ENCODE measurements around the gene SLC25A44. TPM values are rescaled to one million over a fixed set of nuclear protein-coding genes. Genes with fewer than 3 reads are reported as not detected.

Gene SLC25A44
- total and polyA plus RNA-seq, 5 experiments from 2014 or later = 6.0 to 21.4 (median 16.4) TPM

- POLR2A ChIA-PET = interaction anchor here (0.9 kb wide), 1 partner anchor 71 kb away, joined by 3 read pairs; no protein-coding TSS in a partner anchor
- Mint-ChIP-seq H3K27ac (peak within 1 kb of the TSS in 5 of 10 donors; percentile 3 to 85 (median 66)), H3K9me3 (no peaks in the 10 kb centered on the region), H3K36me3 (no peaks in the 10 kb centered on the region), H3K27me3 (peaks cover 0 to 2% (median 0%) of the 10 kb centered on the region in 5 donors), H3K4me3 (peak within 1 kb of the TSS in 4 of 10 donors; percentile 25 to 82 (median 50)), H3K4me1 (peaks cover 9 to 78% (median 28%) of the 10 kb centered on the region in 4 donors)
- ATAC-seq (no peak), DNase-seq (no peak)
Measured at GRCh38 chr1:156153362-156153761, 40.5 kb upstream of the SLC25A44 start, which contains the start of gene SEMA4A. Gene SEMA4A (plus strand): TSS chr1:156153585. CDS start chr1:156154579, 994 bp downstream.

GRCh38 chr1:156154317-156154749 lies 39.6 kb upstream of the SLC25A44 start:
- DNase-seq = peak in 1 of 10 donors; percentile 38

GRCh38 chr1:156155756-156156510 lies 38.0 kb upstream of the SLC25A44 start:
- peak overlapping the region in 2 of 10 donors; percentile 22 to 61 for H3K4me3 Mint-ChIP-seq
- peak overlapping the region in 6 of 10 donors; percentile 4 to 84 (median 40) for H3K27ac Mint-ChIP-seq
- DNase-seq (no peak), ATAC-seq (no peak)
- POLR2A ChIA-PET = no interaction called here
- H3K27me3 Mint-ChIP-seq = peaks cover 0 to 2% (median 0%) of the 10 kb centered on the region in 5 donors
- H3K4me1 Mint-ChIP-seq = peaks cover 11 to 70% (median 34%) of the 10 kb centered on the region in 4 donors
- no peaks in the 10 kb centered on the region for H3K9me3 Mint-ChIP-seq
- no peaks in the 10 kb centered on the region for H3K36me3 Mint-ChIP-seq

More at GRCh38 chr1:156154317-156154749, 39.6 kb upstream of the SLC25A44 start:
- ATAC-seq = peak; percentile 48 to 75
- H3K27ac Mint-ChIP-seq = peak overlapping the region in 6 of 10 donors; percentile 3 to 85 (median 66)
- H3K27me3 Mint-ChIP-seq = peaks cover 0 to 2% (median 0%) of the 10 kb centered on the region in 5 donors
- H3K4me1 Mint-ChIP-seq = peaks cover 9 to 74% (median 24%) of the 10 kb centered on the region in 4 donors
- no peaks in the 10 kb centered on the region for H3K36me3 Mint-ChIP-seq
- H3K9me3 Mint-ChIP-seq = no peaks in the 10 kb centered on the region
- POLR2A ChIA-PET = no interaction called here
- peak overlapping the region in 3 of 10 donors; percentile 25 to 82 (median 70) for H3K4me3 Mint-ChIP-seq

GRCh38 chr1:156157506-156157905 lies 36.4 kb upstream of the SLC25A44 start:
- peak overlapping the region in 3 of 10 donors; percentile 33 to 55 (median 52) for H3K27ac Mint-ChIP-seq
- peak overlapping the region in 1 of 10 donors; percentile 1 for H3K4me3 Mint-ChIP-seq
- H3K27me3 Mint-ChIP-seq = no peaks in the 10 kb centered on the region
- H3K4me1 Mint-ChIP-seq = peaks cover 15 to 60% (median 36%) of the 10 kb centered on the region in 4 donors
- ATAC-seq (no peak), DNase-seq (no peak)
- no peaks in the 10 kb centered on the region for H3K36me3 Mint-ChIP-seq
- H3K9me3 Mint-ChIP-seq = no peaks in the 10 kb centered on the region
- POLR2A ChIA-PET = interaction anchor here (0.5 kb wide), 1 partner anchor 26 kb away, joined by 3 read pairs; no protein-coding TSS in a partner anchor

GRCh38 chr1:156157966-156158365 lies 35.9 kb upstream of the SLC25A44 start:
- H3K4me3 Mint-ChIP-seq = no peak overlapping the region
- peak overlapping the region in 3 of 10 donors; percentile 33 to 55 (median 52) for H3K27ac Mint-ChIP-seq
- no peaks in the 10 kb centered on the region for H3K36me3 Mint-ChIP-seq
- POLR2A ChIA-PET = interaction anchor here (0.5 kb wide), 1 partner anchor 25 kb away, joined by 3 read pairs; no protein-coding TSS in a partner anchor
- H3K27me3 Mint-ChIP-seq = no peaks in the 10 kb centered on the region
- H3K4me1 Mint-ChIP-seq = peaks cover 15 to 56% (median 35%) of the 10 kb centered on the region in 4 donors
- ATAC-seq (no peak), DNase-seq (no peak)
- H3K9me3 Mint-ChIP-seq = no peaks in the 10 kb centered on the region

- peak overlapping the region in 7 of 10 donors; percentile 40 to 90 (median 83) for H3K27ac Mint-ChIP-seq
- ATAC-seq (peak in 1 of 2 donors; percentile 9), DNase-seq (no peak)
- POLR2A ChIA-PET = interaction anchor here (0.7 to 1.1 kb wide), 3 partner anchors 11 to 53 kb away, joined by 3 to 4 read pairs (median 3); partner anchors contain the start of gene PMF1
- H3K9me3 Mint-ChIP-seq = no peaks in the 10 kb centered on the region
- H3K27me3 Mint-ChIP-seq = no peaks in the 10 kb centered on the region
- peak overlapping the region; percentile 69 to 91 (median 80) for H3K4me3 Mint-ChIP-seq
- peaks cover 13 to 43% (median 25%) of the 10 kb centered on the region in 4 donors for H3K4me1 Mint-ChIP-seq
- no peaks in the 10 kb centered on the region for H3K36me3 Mint-ChIP-seq
Measured at GRCh38 chr1:156160000-156160742, 33.7 kb upstream of the SLC25A44 start.

DNA sequence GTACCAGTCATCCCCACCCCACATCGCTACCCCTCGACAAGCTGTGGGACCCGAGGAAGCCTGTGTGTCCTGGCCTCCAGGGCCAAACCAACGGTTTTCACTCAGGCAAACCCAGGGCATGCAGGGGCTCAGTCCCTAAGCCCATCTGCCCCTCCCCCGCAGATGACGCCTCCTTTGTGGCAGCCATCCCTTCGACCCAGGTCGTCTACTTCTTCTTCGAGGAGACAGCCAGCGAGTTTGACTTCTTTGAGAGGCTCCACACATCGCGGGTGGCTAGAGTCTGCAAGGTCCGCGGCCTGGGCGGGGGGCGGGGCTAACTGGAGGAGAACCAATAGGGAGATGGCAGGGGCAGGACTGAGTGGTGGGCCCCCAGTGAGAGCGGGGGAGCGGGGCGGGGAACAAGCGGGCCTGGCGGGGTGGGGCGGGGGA lies 33.1 kb upstream of the SLC25A44 start:
- peak; percentile 87 to 95 for ATAC-seq
- POLR2A ChIA-PET = interaction anchor here (1.0 to 1.1 kb wide), 2 partner anchors 11 to 52 kb away, joined by 3 to 4 read pairs; partner anchors contain the start of gene PMF1
- Mint-ChIP-seq H3K9me3 (no peaks in the 10 kb centered on the region), H3K27ac (peak overlapping the region in 8 of 10 donors; percentile 65 to 90 (median 84)), H3K27me3 (no peaks in the 10 kb centered on the region), H3K4me1 (peaks cover 13 to 37% (median 23%) of the 10 kb centered on the region in 4 donors), H3K36me3 (no peaks in the 10 kb centered on the region), H3K4me3 (peak overlapping the region; percentile 69 to 91 (median 80))
- DNase-seq = peak in 9 of 10 donors; percentile 35 to 84 (median 48)

DNA sequence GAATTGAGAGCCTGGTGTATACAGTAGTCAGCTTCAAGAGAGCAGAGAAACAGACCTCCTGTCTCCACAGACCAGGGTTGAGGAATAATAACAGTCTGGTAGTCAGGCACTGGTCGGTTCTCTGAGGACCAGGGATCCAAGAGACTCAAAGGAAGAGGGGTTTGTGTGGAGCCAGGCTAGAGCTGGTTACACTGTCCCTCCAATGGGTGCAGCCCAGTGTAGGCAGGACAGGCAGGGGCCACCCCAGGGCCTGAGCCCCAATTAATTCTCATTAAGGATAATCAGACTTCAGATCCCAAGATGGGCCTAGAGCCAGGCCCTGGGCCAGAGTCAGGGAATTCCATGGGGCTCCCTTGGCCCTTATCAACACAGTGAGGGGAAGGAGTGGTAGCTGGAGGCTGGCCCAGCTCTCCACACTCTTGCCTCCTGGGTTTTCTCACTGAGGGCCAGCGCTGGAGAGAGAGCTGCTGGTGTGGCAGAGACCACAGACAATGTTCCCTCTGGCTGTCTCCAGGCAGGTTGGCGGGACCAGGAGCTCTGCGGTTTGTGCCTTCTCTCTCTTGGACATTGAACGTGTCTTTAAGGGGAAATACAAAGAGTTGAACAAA lies 31.4 kb upstream of the SLC25A44 start:
- POLR2A ChIA-PET = no interaction called here
- ATAC-seq (no peak), DNase-seq (no peak)
- Mint-ChIP-seq H3K36me3 (no peaks in the 10 kb centered on the region), H3K4me3 (peak overlapping the region in 3 of 10 donors; percentile 24 to 54 (median 28)), H3K4me1 (peaks cover 8 to 23% (median 16%) of the 10 kb centered on the region in 4 donors), H3K9me3 (no peaks in the 10 kb centered on the region), H3K27me3 (no peaks in the 10 kb centered on the region), H3K27ac (no peak overlapping the region)

- POLR2A ChIA-PET = no interaction called here
Measured at GRCh38 chr1:156163712-156164111, 30.2 kb upstream of the SLC25A44 start.

GRCh38 chr1:156164125-156164831 lies 29.6 kb upstream of the SLC25A44 start:
- peaks cover 6 to 18% (median 13%) of the 10 kb centered on the region in 4 donors for H3K4me1 Mint-ChIP-seq
- H3K4me3 Mint-ChIP-seq = no peak overlapping the region
- no peak for DNase-seq
- H3K9me3 Mint-ChIP-seq = no peaks in the 10 kb centered on the region
- POLR2A ChIA-PET = no interaction called here
- no peak overlapping the region for H3K27ac Mint-ChIP-seq
- H3K27me3 Mint-ChIP-seq = peaks cover 0 to 1% (median 0%) of the 10 kb centered on the region in 5 donors
- no peaks in the 10 kb centered on the region for H3K36me3 Mint-ChIP-seq
- no peak for ATAC-seq

More at GRCh38 chr1:156163712-156164111, 30.2 kb upstream of the SLC25A44 start:
- Mint-ChIP-seq H3K27ac (no peak overlapping the region), H3K9me3 (no peaks in the 10 kb centered on the region), H3K4me1 (peaks cover 6 to 18% (median 14%) of the 10 kb centered on the region in 4 donors), H3K4me3 (no peak overlapping the region), H3K36me3 (no peaks in the 10 kb centered on the region), H3K27me3 (peaks cover 0 to 1% (median 0%) of the 10 kb centered on the region in 5 donors)
- DNase-seq (no peak), ATAC-seq (no peak)

- POLR2A ChIA-PET = no interaction called here
- Mint-ChIP-seq H3K4me3 (no peak overlapping the region), H3K27me3 (peaks cover 0 to 1% (median 0%) of the 10 kb centered on the region in 5 donors), H3K27ac (no peak overlapping the region), H3K4me1 (peaks cover 6 to 15% (median 11%) of the 10 kb centered on the region in 4 donors), H3K36me3 (no peaks in the 10 kb centered on the region), H3K9me3 (no peaks in the 10 kb centered on the region)
- no peak for ATAC-seq
- no peak for DNase-seq
Measured at GRCh38 chr1:156165083-156165482, 28.8 kb upstream of the SLC25A44 start.
